Measurements from ENCODE around the gene TOP3B. TPM values are rescaled to one million over a fixed set of nuclear protein-coding genes. Genes with fewer than 3 reads are reported as not detected.
A peak's percentile ranks its signal among the peaks of the same experiment; 100 is the strongest.

The TOP3B gene
- total and polyA plus RNA-seq, 9 of the 15 experiments (the other 6 are each of a cell fraction or from before 2014, with no cell fraction given), result 3.0 to 188 (median 112) TPM

- ATAC-seq (peak; percentile 8), DNase-seq (ENCODE audit: extremely low read depth in 1 of 4, low spot score in 3 of 4) (peak in 3 of 4 experiments; percentile 55 to 60 (median 56)), FAIRE-seq (no peak)
- no peak overlapping the region for H3K4me3 ChIP-seq
- in situ Hi-C loops (cut with MboI) (no loop called here), intact Hi-C loops (cut with micrococcal nuclease) (no loop called here)
- peak overlapping the region; percentile 10; the same call in 1 of the 2 replicates for H2AFZ ChIP-seq (ENCODE audit: low read depth, low read length)
- 46% methylated on average over 16 of the region's 16 CpGs for WGBS (ENCODE audit: insufficient coverage, low coverage, missing lambda C conversion rate)
- peak overlapping the region in 1 of 2 experiments; percentile 65; a peak in 2 of 4 replicates for H3K9ac ChIP-seq (ENCODE audit: insufficient read depth in 1 of 2, low read depth in 2 of 2, low read length in 2 of 2)
- peaks cover 23 to 31% of the 10 kb centered on the region in 2 experiments; a peak in 4 of 5 replicates for H3K4me1 ChIP-seq (replicated peaks in 1 of 2; ENCODE audit: control insufficient read depth in 2 of 2, insufficient read depth in 2 of 2, low read length in 2 of 2)
- H3K36me3 ChIP-seq (ENCODE audit: control insufficient read depth, insufficient read depth, low read length), result no peaks in the 10 kb centered on the region
- H3K27ac ChIP-seq (ENCODE audit: extremely low read depth, low read depth, low read length), result no peak overlapping the region
- no peaks in the 10 kb centered on the region for H3K9me3 ChIP-seq (replicated peaks; ENCODE audit: control insufficient read depth, insufficient read depth, low read depth, low read length)
- peaks cover 0 to 16% of the 10 kb centered on the region in 2 experiments; a peak in 3 of 5 replicates for H3K27me3 ChIP-seq (ENCODE audit: control insufficient read depth in 2 of 2, insufficient read depth in 2 of 2, low read length in 2 of 2)
- BruUV-seq (replicated peaks), result no TSS peak
- 0 out of 4 replicates have a peak, but pooled peaks of 1 of the 2 experiments have one; percentile 52 for TF ChIP-seq UBTF (IDR thresholded peaks at IDR 0.05; ENCODE audit: borderline replicate concordance in 1 of 2, low read depth in 2 of 2, low read length in 2 of 2)
- TF ChIP-seq MYC (IDR thresholded peaks at IDR 0.05; ENCODE audit: low read depth, low read length), result peak; percentile 30; the same call in 1 of the 2 replicates
- TF ChIP-seq MYC (CRISPR knock-in tag; IDR thresholded peaks at IDR 0.05; ENCODE audit: borderline replicate concordance, low read depth), result no peak
- TF ChIP-seq HCFC1 (IDR thresholded peaks at IDR 0.05; ENCODE audit: low read depth, low read length), result 0 out of 2 replicates have a peak, but pooled peaks have one; percentile 8
- peak in 1 of 3 experiments; percentile 27; a peak in 2 of 6 replicates for TF ChIP-seq CTCF (IDR thresholded peaks at IDR 0.05 in 2 of 3, conservative IDR thresholded peaks at IDR 0.05 in 1 of 3; ENCODE audit: insufficient read depth in 2 of 3, low read depth in 1 of 3, low read length in 3 of 3)
- TF ChIP-seq ZC3H11A (IDR thresholded peaks at IDR 0.05; ENCODE audit: low read depth, low read length), result no peak
- no peak for TF ChIP-seq SMARCA4 (IDR thresholded peaks at IDR 0.05)
- peak; percentile 14; the same call in 1 of the 2 replicates for TF ChIP-seq SMC3 (conservative IDR thresholded peaks at IDR 0.05; ENCODE audit: insufficient read depth, low read depth, low read length)
- TF ChIP-seq OTX1 (CRISPR knock-in tag; IDR thresholded peaks at IDR 0.05), result no peak
- TF ChIP-seq GTF2E2 (tag; IDR thresholded peaks at IDR 0.05), result no peak
- TF ChIP-seq WHSC1 (IDR thresholded peaks at IDR 0.05; ENCODE audit: low read length), result no peak
- H3K79me2 ChIP-seq (ENCODE audit: control insufficient read depth, insufficient read depth, low read length), result no peaks in the 10 kb centered on the region
- no peaks in the 10 kb centered on the region for H4K20me1 ChIP-seq (replicated peaks; ENCODE audit: control insufficient read depth, insufficient read depth, low read length)
- ChIA-PET CTCF (ENCODE audit: low intra/inter-chr PET ratio) (no interaction called here), POLR2A (interaction anchor here (0.5 to 22.7 kb wide), 18 partner anchors 9 to 1966 kb away, joined by 3 to 382 read pairs (median 4); partner anchors contain the start of gene TOP3B)
- no peaks in the 10 kb centered on the region for H3K9me1 ChIP-seq (ENCODE audit: control insufficient read depth, insufficient read depth, low read length)
- no peak overlapping the region for H3K4me2 ChIP-seq (ENCODE audit: insufficient read depth, low read length)
These were observed 8.1 kb upstream of the TOP3B start for GRCh38 chr22:21990445-21991303.
